Fibroblast of villous mesenchyme (primary cell): ENCODE data around the gene NSG2. TPM values are rescaled to one million over a fixed set of nuclear protein-coding genes. Genes with fewer than 3 reads are reported as not detected.

Source experiments
- DNase-seq: peaks from one replicate; pipeline ENCODE4 v3.0.0-alpha.2; 2010; ENCODE audit warnings: low read depth
- H3K4me3 ChIP-seq: 2 replicates; pipeline ENCODE4 v1.5.1; 2011; ENCODE audit warnings: low read depth, mild to moderate bottlenecking, low read length
- CTCF ChIP-seq: IDR thresholded peaks from 2 replicates; pipeline ENCODE4 v1.5.1; 2012; ENCODE audit warnings: low read depth, mild to moderate bottlenecking, low read length; ENCODE audit not compliant: insufficient read depth
- total RNA-seq: library from RNA; depleted of rRNA; stranded (reverse); fragments of >200 nt; gene quantifications from 2 replicates; pipeline ENCODE4 v1.2.3, GENCODE V29; 2012

The NSG2 gene
- total RNA-seq, 1 donor: under 0.01 TPM

GRCh38 chr5:174058433-174059122 is 13.1 kb downstream of the NSG2 start:
- no peak for TF ChIP-seq CTCF
- DNase-seq: no peak
- no peak overlapping the region for H3K4me3 ChIP-seq

- no peak overlapping the region for H3K4me3 ChIP-seq
- TF ChIP-seq CTCF: no peak
- no peak for DNase-seq
Measured at GRCh38 chr5:174059247-174059646, 13.7 kb downstream of the NSG2 start.

GRCh38 chr5:174063082-174063756 is 17.7 kb downstream of the NSG2 start:
- TF ChIP-seq CTCF: no peak
- no peak for DNase-seq
- no peak overlapping the region for H3K4me3 ChIP-seq

- no peak for DNase-seq
- TF ChIP-seq CTCF: no peak
- H3K4me3 ChIP-seq: no peak overlapping the region
Measured at GRCh38 chr5:174064171-174064570, 18.7 kb downstream of the NSG2 start.

GRCh38 chr5:174065528-174066197 is 20.2 kb downstream of the NSG2 start:
- TF ChIP-seq CTCF: no peak
- no peak overlapping the region for H3K4me3 ChIP-seq
- DNase-seq: no peak

- DNase-seq: no peak
- no peak for TF ChIP-seq CTCF
- no peak overlapping the region for H3K4me3 ChIP-seq
Measured at GRCh38 chr5:174067499-174067898, 22.0 kb downstream of the NSG2 start.
